Caco-2 (cell line): ENCODE results near the gene ZDHHC15. TPM values are rescaled to one million over a fixed set of nuclear protein-coding genes. Genes with fewer than 3 reads are reported as not detected.

Source experiments
- BruUV-seq: library from RNA; stranded (reverse); fragments of 400-500 nt; replicated peaks from 2 replicates; lab custom pipeline; 2021; lab: Mats Ljungman, UMichigan
- CTCF ChIA-PET: fragments of 300-600 bp; sonication (Branson Sonifier 250); formaldehyde crosslinking; loops from one replicate; lab custom pipeline; 2022; ENCODE audit warnings: antibody characterized with exemption; lab: Charles Lee
- POLR2A ChIA-PET: fragments of 300-600 bp; sonication (Branson Sonifier 250); formaldehyde crosslinking; loops from one replicate; lab custom pipeline; 2022; ENCODE audit warnings: antibody characterized with exemption; lab: Charles Lee
- DNase-seq, 2 experiments: peaks; one replicate each; pipeline versions ENCODE4 v3.0.0 to v3.0.0-alpha.2; 2020 to 2022
- H3K27me3 ChIP-seq: replicated peaks from 2 replicates; pipeline ENCODE4 v1.6.0; 2011; ENCODE audit warnings: low read length; ENCODE audit not compliant: control insufficient read depth, insufficient read depth
- H3K36me3 ChIP-seq: 2 replicates; pipeline ENCODE4 v1.5.1; 2011; ENCODE audit warnings: low read length; ENCODE audit not compliant: control insufficient read depth, insufficient read depth
- H3K4me1 ChIP-seq: fragments of 250-450 bp; sonication (Bioruptor Pico); 2 replicates; pipeline ENCODE4 v1.5.1; 2020; ENCODE audit warnings: mild to moderate bottlenecking
- H3K4me3 ChIP-seq: 2 replicates; pipeline ENCODE4 v1.5.1; 2011; ENCODE audit warnings: low read depth, mild to moderate bottlenecking, control low read depth, low read length
- H3K9me3 ChIP-seq: fragments of 250-450 bp; sonication (Bioruptor Pico); 2 replicates; pipeline ENCODE4 v1.5.1; 2020; ENCODE audit warnings: mild to moderate bottlenecking, moderate library complexity
- H3K27ac Mint-ChIP-seq: one replicate; pipeline ENCODE4 v1.8.0; 2022; ENCODE audit warnings: mixed read lengths; ENCODE audit not compliant: unreplicated experiment
- H3K27me3 Mint-ChIP-seq: one replicate; pipeline ENCODE4 v1.8.0; 2022; ENCODE audit warnings: mixed read lengths; ENCODE audit not compliant: insufficient read depth, unreplicated experiment
- H3K36me3 Mint-ChIP-seq: one replicate; pipeline ENCODE4 v1.8.0; 2022; ENCODE audit warnings: mild to moderate bottlenecking, mixed read lengths; ENCODE audit not compliant: insufficient read depth, unreplicated experiment
- H3K4me1 Mint-ChIP-seq: one replicate; pipeline ENCODE4 v1.8.0; 2022; ENCODE audit warnings: low read depth, mixed read lengths; ENCODE audit not compliant: unreplicated experiment
- H3K4me3 Mint-ChIP-seq: one replicate; pipeline ENCODE4 v1.8.0; 2022; ENCODE audit warnings: mild to moderate bottlenecking, moderate library complexity, mixed read lengths; ENCODE audit not compliant: unreplicated experiment
- H3K9me3 Mint-ChIP-seq: one replicate; pipeline ENCODE4 v1.8.0; 2022; ENCODE audit warnings: mixed read lengths; ENCODE audit not compliant: unreplicated experiment
- CTCF ChIP-seq, 2 experiments: fragments of 200-600 bp in 1 of 2; IDR thresholded peaks; 1 replicate in 1 of 2; 2 replicates in 1 of 2; pipeline versions ENCODE4 v1.5.1 to v1.8.0; 2011 to 2022; ENCODE audit warnings: antibody characterized with exemption in 1 of 2, control low read depth in 1 of 2, inconsistent platforms in 1 of 2, low read depth in 1 of 2, low read length in 1 of 2, mild to moderate bottlenecking in 1 of 2, moderate library complexity in 1 of 2; ENCODE audit not compliant: insufficient read depth in 1 of 2, severe bottlenecking in 1 of 2, unreplicated experiment in 1 of 2
- intact Hi-C: fragments of 100-400 bp; cut with micrococcal nuclease; formaldehyde crosslinking; loops from one replicate; pipeline ENCODE4 v1.10.0; 2022; ENCODE audit not compliant: unreplicated experiment
- total RNA-seq: library from RNA; stranded (reverse); gene quantifications from 2 replicates; pipeline ENCODE4 v1.2.3, GENCODE V29; 2022

The ZDHHC15 gene
- total RNA-seq, 1 experiment from 2014 or later = not detected

DNA sequence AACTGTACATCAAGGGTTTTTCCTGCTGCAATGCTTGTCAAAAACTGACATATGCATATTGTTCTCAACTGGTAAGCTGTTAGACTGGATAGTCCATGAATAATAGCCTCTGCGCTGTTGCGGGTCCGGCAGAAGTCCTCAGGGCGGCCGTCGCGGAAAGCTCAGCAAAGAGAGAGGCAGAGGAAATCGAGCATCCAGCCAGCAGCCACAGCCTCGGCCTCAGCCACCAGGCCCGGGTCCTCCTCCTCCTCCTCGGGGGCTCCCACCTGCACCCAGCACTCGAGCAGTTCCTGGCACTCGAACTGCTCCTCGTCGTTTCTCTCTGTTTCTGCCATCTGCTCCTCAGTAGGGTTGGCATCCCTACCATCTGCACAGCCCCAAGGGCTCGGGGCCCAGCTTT, 195.2 kb downstream of the ZDHHC15 start:
- no TSS peak for BruUV-seq
- Mint-ChIP-seq H3K36me3 (peaks cover 25% of the 10 kb centered on the region), H3K27ac (no peak overlapping the region), H3K9me3 (peaks cover 18% of the 10 kb centered on the region), H3K4me1 (no peaks in the 10 kb centered on the region), H3K4me3 (no peak overlapping the region), H3K27me3 (no peaks in the 10 kb centered on the region)
- Histone ChIP-seq H3K9me3 (no peaks in the 10 kb centered on the region), H3K4me1 (no peaks in the 10 kb centered on the region), H3K36me3 (no peaks in the 10 kb centered on the region), H3K27me3 (no peaks in the 10 kb centered on the region), H3K4me3 (no peak overlapping the region)
- ChIA-PET CTCF (no interaction called here), POLR2A (no interaction called here)
- DNase-seq = no peak
- TF ChIP-seq CTCF (IDR thresholded peaks at IDR 0.05; ENCODE audit: insufficient read depth in 1 of 2, low read depth in 1 of 2, low read length in 1 of 2, severe bottlenecking in 1 of 2, unreplicated experiment in 1 of 2) = no peak
- intact Hi-C loops = no loop called here

Other genes starting within 250 kb of the ZDHHC15 start
- gene UPRT, start 249.0 kb downstream of the ZDHHC15 start, total RNA-seq = 11.8 and 12.4 TPM in 2 replicates